Superior temporal gyrus (tissue), 1 donor: ENCODE measurements around the gene FCHSD2.
"Not testable (repeated sequence)": the region's sequence is repeated elsewhere in the genome, so short reads cannot be mapped to it uniquely, and the experiment has no call there.

Source experiments
- DNase-seq: peaks from one replicate; pipeline ENCODE4 v3.0.0-alpha.2; 2016; ENCODE audit errors: extremely low spot score

The FCHSD2 gene

GRCh38 chr11:72798361-72798760 lies 343.8 kb downstream of the FCHSD2 start:
- no peak for DNase-seq

- DNase-seq: peak; percentile 99
Measured at GRCh38 chr11:72793425-72794367, 348.4 kb downstream of the FCHSD2 start, which contains the start of gene STARD10. Gene STARD10 (minus strand): TSS chr11:72794047. CDS start chr11:72781181, 12,866 bp downstream.

- DNase-seq: no peak
Measured at GRCh38 chr11:72793076-72793424, 349.1 kb downstream of the FCHSD2 start.

- peak; percentile 15 for DNase-seq
Measured at GRCh38 chr11:72792437-72793021, 349.6 kb downstream of the FCHSD2 start.

- DNase-seq: not testable (repeated sequence)
Measured at GRCh38 chr11:72791228-72791627, 350.9 kb downstream of the FCHSD2 start.

- peak; percentile 47 for DNase-seq
Measured at GRCh38 chr11:72789493-72790131, 352.5 kb downstream of the FCHSD2 start.

GRCh38 chr11:72788241-72788640 lies 353.9 kb downstream of the FCHSD2 start:
- DNase-seq: no peak

- DNase-seq: no peak
Measured at GRCh38 chr11:72787216-72788104, 354.7 kb downstream of the FCHSD2 start.
